SU-DHL-6 (cell line): ENCODE results near the gene TAS2R1.

Experiments used
- EZH2phosphoT487 ChIP-seq: fragments of 200-600 bp; sonication (generic), shearing (Covaris generic); conservative IDR thresholded peaks from 2 replicates; pipeline ENCODE4 v1.6.1; 2018; ENCODE audit warnings: mild to moderate bottlenecking, antibody characterized with exemption, low read length, moderate library complexity, mixed read lengths
- TF ChIP-seq, protein P1 (sequence below): fragments of 200-600 bp; sonication (generic); IDR thresholded peaks from one replicate; pipeline ENCODE4 v1.5.1; 2017; ENCODE audit warnings: antibody characterized with exemption, mild to moderate bottlenecking, low read length, moderate library complexity; ENCODE audit not compliant: insufficient read depth, poor library complexity, severe bottlenecking

DNA sequence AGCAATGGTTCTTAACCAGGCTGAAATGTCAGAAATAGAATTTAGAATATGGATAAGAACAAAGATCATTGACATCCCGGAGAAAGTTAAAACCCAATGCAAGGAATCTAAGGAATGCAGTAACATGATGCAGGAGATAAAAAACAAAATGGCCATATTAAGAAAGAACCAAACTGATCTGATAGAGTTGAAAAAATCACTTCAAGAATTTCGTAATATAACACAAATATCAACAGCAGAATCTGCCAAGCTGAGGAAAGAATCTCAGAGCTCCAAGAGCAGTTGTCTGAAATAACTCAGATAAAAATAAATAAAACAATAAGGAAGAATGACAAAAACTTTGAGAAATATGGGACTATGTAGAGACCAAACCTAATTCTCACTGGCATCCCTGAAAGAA is 37.8 kb upstream of the TAS2R1 start:
- TF ChIP-seq EZH2phosphoT487: no peak
- TF ChIP-seq, protein P1, sequence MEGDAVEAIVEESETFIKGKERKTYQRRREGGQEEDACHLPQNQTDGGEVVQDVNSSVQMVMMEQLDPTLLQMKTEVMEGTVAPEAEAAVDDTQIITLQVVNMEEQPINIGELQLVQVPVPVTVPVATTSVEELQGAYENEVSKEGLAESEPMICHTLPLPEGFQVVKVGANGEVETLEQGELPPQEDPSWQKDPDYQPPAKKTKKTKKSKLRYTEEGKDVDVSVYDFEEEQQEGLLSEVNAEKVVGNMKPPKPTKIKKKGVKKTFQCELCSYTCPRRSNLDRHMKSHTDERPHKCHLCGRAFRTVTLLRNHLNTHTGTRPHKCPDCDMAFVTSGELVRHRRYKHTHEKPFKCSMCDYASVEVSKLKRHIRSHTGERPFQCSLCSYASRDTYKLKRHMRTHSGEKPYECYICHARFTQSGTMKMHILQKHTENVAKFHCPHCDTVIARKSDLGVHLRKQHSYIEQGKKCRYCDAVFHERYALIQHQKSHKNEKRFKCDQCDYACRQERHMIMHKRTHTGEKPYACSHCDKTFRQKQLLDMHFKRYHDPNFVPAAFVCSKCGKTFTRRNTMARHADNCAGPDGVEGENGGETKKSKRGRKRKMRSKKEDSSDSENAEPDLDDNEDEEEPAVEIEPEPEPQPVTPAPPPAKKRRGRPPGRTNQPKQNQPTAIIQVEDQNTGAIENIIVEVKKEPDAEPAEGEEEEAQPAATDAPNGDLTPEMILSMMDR: no peak
